TTC549 (cell line): ENCODE results near the gene TMTC2.

Experiments
- FAIRE-seq: peaks from 2 replicates; lab custom pipeline; 2012; peaks lifted over from hg19 to GRCh38; lab: Jason Lieb, UNC

The TMTC2 gene

GRCh38 chr12:82682851-82683261 is 3.9 kb upstream of the TMTC2 start:
- FAIRE-seq = no peak

GRCh38 chr12:82685790-82686167 is 927 bp upstream of the TMTC2 start:
- no peak for FAIRE-seq

GRCh38 chr12:82687021-82688011 is 610 bp downstream of the TMTC2 start:
- FAIRE-seq = no peak

DNA sequence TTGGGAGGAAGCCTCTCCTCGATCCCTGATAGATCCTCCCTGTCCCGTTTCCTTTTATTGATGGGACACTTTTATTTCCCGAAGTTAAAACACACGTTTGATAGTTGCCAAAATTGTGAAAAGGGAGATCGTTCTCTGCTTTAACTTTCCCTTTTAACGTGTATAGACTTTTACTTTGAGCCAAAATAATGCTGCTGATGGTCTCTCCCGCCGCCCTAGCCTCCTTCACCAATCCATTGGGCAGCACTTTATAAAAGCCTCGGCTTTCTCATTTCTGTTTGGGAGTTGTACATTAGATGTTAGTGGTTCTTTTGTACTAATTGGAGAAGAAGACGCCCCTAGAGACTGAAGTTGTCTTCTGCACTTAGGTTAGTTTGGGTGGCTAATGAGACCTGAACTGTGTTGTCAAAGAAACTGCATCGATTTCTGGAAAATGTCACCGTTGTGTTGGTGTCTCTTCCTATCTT is 1.4 kb downstream of the TMTC2 start:
- no peak for FAIRE-seq

DNA sequence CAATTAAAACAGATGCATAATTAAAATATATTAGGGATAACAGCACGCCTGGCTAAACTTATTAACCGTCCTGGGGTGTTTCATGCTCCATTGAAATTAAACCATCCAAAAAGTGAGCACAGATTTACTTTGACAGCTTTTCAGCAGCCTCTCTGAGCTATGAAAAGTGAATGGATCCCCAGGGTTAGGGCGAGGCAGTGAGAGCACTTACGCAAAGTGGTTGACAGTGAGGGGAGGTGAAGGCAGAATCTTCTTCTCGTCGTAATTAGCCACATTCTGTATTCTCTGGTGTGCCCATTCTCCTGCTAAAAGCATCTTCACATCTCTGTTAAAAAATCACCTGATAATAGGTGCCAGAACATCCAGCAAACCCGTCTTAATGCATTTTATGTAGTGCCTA is 1.9 kb downstream of the TMTC2 start:
- FAIRE-seq = no peak

DNA sequence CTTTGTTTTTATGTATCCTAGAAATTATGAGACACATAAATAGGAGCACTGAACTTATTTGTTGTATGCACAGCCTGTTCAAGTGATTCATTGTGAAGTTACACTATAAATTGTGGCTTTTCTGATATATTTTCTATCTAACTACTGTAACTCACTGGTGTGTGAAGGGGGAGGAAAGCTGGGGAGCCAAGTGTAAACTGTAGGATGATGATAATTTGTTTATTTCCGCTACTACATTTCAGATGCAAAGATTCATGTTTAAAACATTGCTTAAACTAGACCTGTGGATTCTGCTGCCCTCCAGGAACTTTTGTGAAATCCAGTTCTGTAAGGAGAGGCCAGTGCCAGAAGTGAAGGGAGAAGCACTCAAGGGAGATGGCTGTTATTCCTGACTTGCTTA is 3.3 kb downstream of the TMTC2 start:
- FAIRE-seq = no peak

- no peak for FAIRE-seq
These were observed 4.8 kb downstream of the TMTC2 start for GRCh38 chr12:82691513-82691912.

DNA sequence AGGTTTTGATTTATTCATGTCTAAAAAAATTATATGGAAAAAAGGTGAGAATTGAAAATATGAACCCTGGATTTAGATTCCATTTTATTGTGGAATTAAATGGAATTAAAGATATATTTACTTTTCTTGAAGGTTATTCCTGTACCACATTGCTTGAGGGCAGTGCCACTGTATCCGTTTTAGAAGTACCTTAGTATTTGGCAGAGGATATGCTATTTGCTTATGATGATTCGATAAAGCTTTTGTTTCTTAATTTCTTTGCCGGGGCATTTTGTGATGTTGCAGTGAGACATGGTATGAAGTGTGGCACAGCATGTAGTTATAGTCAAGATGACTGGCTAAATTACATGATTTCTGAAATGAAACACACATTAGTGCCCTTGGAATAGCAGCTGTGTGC is 7.6 kb downstream of the TMTC2 start:
- no peak for FAIRE-seq

- FAIRE-seq = no peak
These were observed 8.3 kb downstream of the TMTC2 start for GRCh38 chr12:82694970-82695369.

DNA sequence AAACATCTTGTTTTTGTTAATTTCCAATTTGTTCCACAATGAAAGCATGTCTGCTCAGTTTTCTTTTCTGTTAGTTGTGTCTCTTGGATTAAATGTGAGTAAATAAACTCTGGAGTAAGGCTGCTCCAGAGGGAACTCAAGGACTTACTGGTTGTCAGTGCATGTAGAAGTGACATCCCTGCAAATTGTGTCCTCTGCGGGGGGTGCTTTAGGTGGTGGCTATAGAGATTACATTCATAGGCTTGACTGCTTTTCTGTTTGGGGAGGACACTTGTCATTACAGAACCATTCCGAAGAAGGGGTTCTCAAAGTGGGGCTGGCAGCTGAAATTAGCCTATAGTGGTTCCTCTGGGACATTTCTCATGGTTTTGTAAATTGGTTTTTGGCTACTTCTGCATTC is 8.8 kb downstream of the TMTC2 start:
- FAIRE-seq = no peak

GRCh38 chr12:82696543-82696942 is 9.8 kb downstream of the TMTC2 start:
- no peak for FAIRE-seq

DNA sequence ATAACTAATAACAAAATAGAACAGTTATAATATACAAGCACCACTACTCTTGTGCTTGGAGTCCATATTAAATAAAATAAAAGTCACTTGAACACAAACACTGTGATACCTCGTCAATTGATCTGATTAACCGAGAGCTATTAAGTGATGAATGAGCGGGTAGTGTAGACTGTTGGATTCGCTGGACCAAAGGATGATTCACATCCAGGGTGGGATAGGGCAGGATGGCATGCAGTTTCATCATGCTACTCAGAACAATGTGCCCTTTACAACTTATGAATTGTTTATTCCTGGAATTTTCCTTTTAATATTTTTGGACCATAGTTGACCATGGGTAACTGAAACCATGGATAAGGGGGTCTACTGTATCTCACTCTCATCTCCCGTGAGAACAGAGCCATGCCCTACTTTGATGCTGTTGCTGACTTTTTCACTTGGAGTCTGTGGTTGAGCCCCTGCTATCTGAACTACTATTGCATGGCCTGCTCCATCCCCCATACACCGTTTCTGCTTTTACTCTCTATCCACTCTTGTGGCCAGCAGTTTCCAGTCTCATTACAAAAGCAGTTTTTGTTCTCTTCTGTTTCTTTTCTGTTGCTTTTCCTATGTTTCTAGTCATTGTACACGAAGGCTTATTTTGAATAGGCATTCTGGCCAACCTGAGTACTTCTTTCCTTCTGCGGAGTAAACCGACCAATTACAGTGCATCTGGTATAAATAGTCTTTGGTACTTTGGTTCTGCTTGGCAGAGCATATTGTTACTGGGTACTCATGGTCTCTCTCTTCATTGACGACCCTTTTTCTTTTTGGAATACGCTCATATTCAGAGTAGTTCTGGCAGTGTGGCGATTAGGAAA is 12.2 kb downstream of the TMTC2 start:
- FAIRE-seq = no peak

- no peak for FAIRE-seq
These were observed 19.1 kb downstream of the TMTC2 start for GRCh38 chr12:82705774-82706173.

DNA sequence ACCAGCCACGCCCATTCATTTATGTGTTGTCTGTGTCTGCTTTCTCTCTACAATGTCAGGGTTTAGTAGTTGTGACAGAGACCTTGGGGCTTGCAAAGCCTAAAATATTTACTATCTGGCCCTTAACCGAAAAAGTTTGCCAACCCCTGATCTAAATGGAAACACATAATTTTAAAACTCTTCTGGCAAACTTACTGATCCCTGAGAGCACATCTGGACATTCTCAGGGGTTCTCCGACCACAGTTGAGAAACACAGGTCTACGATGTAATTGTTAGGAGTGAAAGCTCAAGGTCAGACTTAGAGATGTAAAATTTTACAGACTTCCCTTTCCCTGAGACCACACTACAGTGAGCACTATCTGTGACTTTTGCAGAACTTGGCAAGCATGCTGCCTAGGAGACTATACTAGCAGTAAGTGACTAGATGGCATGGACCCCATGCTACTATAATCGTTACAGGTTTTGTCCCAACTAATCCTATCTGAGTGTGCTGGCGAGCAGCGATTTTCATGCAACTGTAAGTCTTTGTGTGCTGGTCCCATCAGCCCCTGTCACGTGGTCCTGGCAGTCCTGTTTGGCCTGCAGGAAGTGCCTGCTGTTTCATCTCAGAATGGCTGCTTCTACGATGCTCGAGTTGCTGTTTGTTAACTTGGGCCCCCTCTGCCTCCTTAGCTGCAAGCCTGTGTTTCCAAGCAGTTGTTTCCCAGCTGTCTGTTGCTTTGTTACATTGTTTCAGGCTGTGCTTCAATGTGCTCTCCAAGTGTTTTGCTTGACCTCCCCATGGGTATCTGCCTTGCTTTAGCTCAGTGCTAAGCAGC is 21.6 kb downstream of the TMTC2 start:
- FAIRE-seq = no peak

- FAIRE-seq = no peak
These were observed 23.2 kb downstream of the TMTC2 start for GRCh38 chr12:82709794-82710355.

DNA sequence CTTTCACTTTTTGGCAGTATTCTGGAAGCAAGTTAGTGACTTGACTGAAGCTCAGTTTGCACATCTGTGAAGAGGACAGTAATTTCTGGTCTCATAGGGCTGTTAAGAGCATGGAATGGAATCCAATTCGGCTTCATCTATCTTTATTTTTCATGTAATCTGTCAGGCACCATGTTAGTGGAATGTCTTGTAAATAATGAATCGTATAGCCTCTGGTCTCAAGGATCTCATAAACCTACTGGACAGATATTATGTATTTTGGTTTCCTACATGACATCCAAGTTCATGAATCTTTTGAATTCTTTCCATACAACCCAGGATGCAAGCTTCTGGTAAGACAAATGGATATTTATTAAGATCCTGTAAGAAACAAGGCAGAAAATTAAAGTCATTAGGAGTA is 24.0 kb downstream of the TMTC2 start:
- no peak for FAIRE-seq

GRCh38 chr12:82714427-82714826 is 27.7 kb downstream of the TMTC2 start:
- no peak for FAIRE-seq

DNA sequence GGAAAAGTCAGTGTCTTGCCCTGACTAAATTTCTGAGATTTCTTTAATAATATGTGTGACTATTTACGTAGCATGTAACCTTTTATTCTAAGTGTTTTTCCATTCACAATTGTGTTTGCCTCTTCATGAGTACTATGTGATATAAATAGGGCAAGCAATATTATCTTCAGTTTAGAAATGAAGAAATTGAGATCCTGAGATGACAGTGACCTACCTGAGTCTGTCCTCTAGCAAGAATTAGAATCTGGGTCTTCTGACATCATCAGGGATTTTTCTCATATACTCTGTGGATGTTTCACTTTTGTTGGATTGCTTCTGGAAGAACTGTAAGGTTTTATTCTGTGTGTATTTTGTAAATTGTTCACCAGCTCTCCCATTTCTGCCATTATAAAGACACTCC is 35.0 kb downstream of the TMTC2 start:
- no peak for FAIRE-seq

DNA sequence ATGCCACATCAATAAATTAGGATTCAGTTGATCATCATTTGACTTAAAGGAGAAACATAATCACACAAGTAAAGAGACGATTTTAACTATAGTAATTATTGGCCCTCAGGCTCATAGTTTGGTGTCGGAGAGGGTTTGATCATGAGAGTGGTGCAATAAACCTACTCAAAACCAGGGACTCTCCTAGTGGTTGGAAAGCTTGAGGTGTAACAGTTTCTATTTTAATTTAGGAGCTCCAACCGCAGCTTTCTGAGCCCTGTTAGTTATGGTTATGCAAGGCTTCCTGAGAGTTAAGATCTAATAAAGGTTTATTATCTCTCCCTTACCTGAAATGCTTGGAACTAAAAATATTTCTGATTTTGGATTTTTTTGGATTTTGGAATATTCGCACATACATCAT is 36.4 kb downstream of the TMTC2 start:
- FAIRE-seq = no peak

- no peak for FAIRE-seq
These were observed 37.2 kb downstream of the TMTC2 start for GRCh38 chr12:82723891-82724290.

- no peak for FAIRE-seq
These were observed 39.0 kb downstream of the TMTC2 start for GRCh38 chr12:82725741-82726140.

DNA sequence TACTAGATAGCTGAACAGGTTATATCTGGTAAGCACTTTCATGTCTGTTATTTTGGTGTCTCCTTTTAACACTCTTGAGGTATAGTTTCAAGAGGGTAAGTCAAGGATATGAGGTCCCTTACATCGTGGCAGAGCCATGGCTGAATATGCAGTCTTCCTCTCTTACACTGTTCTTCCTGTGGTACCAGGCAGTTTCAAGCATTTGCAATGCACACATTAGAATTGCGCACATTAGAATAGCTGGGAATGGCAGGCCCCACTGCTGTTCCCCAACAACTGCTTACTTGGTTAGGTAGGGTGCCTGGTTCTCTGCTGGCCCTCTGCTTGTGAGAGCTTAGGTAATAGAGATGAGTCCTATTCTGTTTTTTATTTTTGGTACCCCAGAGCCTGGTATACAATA is 41.2 kb downstream of the TMTC2 start:
- no peak for FAIRE-seq
